ENCODE data around the gene RIC3. TPM values are rescaled to one million over a fixed set of nuclear protein-coding genes. Genes with fewer than 3 reads are reported as not detected.
A peak's percentile ranks its signal among the peaks of the same experiment; 100 is the strongest.

Gene RIC3
- total RNA-seq, 1 donor from 2014 or later: 17.7 TPM

GRCh38 chr11:8098879-8099278 is 69.9 kb downstream of the RIC3 start:
- Histone ChIP-seq H3K27ac (no peak overlapping the region), H3K9me3 (no peaks in the 10 kb centered on the region), H3K4me1 (peaks cover 15% of the 10 kb centered on the region), H3K4me3 (no peak overlapping the region), H3K27me3 (no peaks in the 10 kb centered on the region), H3K36me3 (peaks cover 0 to 49% of the 10 kb centered on the region in 2 donors)
- DNase-seq (ENCODE audit: extremely low spot score in 2 of 2): peak in 1 of 2 donors; percentile 55
- intact Hi-C loops (cut with DNase I): loop anchor here (5.0 kb wide), 1 partner anchor 87 kb away; no protein-coding TSS in a partner anchor
- TF ChIP-seq POLR2AphosphoS5 (IDR thresholded peaks at IDR 0.05; ENCODE audit: insufficient read depth in 1 of 2, low read depth in 1 of 2) (no peak), POLR2A (IDR thresholded peaks at IDR 0.05) (no peak)
- TF ChIP-seq, protein P1, sequence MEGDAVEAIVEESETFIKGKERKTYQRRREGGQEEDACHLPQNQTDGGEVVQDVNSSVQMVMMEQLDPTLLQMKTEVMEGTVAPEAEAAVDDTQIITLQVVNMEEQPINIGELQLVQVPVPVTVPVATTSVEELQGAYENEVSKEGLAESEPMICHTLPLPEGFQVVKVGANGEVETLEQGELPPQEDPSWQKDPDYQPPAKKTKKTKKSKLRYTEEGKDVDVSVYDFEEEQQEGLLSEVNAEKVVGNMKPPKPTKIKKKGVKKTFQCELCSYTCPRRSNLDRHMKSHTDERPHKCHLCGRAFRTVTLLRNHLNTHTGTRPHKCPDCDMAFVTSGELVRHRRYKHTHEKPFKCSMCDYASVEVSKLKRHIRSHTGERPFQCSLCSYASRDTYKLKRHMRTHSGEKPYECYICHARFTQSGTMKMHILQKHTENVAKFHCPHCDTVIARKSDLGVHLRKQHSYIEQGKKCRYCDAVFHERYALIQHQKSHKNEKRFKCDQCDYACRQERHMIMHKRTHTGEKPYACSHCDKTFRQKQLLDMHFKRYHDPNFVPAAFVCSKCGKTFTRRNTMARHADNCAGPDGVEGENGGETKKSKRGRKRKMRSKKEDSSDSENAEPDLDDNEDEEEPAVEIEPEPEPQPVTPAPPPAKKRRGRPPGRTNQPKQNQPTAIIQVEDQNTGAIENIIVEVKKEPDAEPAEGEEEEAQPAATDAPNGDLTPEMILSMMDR (IDR thresholded peaks at IDR 0.05): no peak

- no peak for DNase-seq (ENCODE audit: extremely low spot score in 2 of 2)
- Histone ChIP-seq H3K27ac (no peak overlapping the region), H3K9me3 (no peaks in the 10 kb centered on the region), H3K27me3 (no peaks in the 10 kb centered on the region), H3K4me3 (no peak overlapping the region), H3K4me1 (peaks cover 15% of the 10 kb centered on the region), H3K36me3 (peaks cover 0 to 44% of the 10 kb centered on the region in 2 donors)
- intact Hi-C loops (cut with DNase I): loop anchor here (5.0 kb wide), 1 partner anchor 86 kb away; no protein-coding TSS in a partner anchor
- TF ChIP-seq POLR2AphosphoS5 (IDR thresholded peaks at IDR 0.05; ENCODE audit: insufficient read depth in 1 of 2, low read depth in 1 of 2) (no peak), POLR2A (IDR thresholded peaks at IDR 0.05) (no peak)
- TF ChIP-seq, protein P1 (IDR thresholded peaks at IDR 0.05): no peak
Observed at GRCh38 chr11:8098361-8098760, 70.5 kb downstream of the RIC3 start.

GRCh38 chr11:8097926-8098325 is 70.9 kb downstream of the RIC3 start:
- peaks cover 0 to 42% of the 10 kb centered on the region in 2 donors for H3K36me3 ChIP-seq
- intact Hi-C loops (cut with DNase I): loop anchor here (5.0 kb wide), 1 partner anchor 86 kb away; no protein-coding TSS in a partner anchor

GRCh38 chr11:8097468-8097867 is 71.4 kb downstream of the RIC3 start:
- Histone ChIP-seq H3K36me3 (peaks cover 0 to 38% of the 10 kb centered on the region in 2 donors), H3K9me3 (no peaks in the 10 kb centered on the region), H3K27me3 (no peaks in the 10 kb centered on the region), H3K4me1 (peaks cover 21% of the 10 kb centered on the region), H3K4me3 (no peak overlapping the region), H3K27ac (no peak overlapping the region)
- DNase-seq (ENCODE audit: extremely low spot score in 2 of 2): peak in 1 of 2 donors; percentile 52
- intact Hi-C loops (cut with DNase I): loop anchor here (5.0 kb wide), 1 partner anchor 85 kb away; no protein-coding TSS in a partner anchor
- TF ChIP-seq, protein P1 (IDR thresholded peaks at IDR 0.05): no peak
- TF ChIP-seq POLR2A (IDR thresholded peaks at IDR 0.05) (no peak), POLR2AphosphoS5 (IDR thresholded peaks at IDR 0.05; ENCODE audit: insufficient read depth in 1 of 2, low read depth in 1 of 2) (no peak)

More at GRCh38 chr11:8097926-8098325, 70.9 kb downstream of the RIC3 start:
- H3K27ac ChIP-seq: no peak overlapping the region
- no peaks in the 10 kb centered on the region for H3K9me3 ChIP-seq
- no peak overlapping the region for H3K4me3 ChIP-seq
- DNase-seq (ENCODE audit: extremely low spot score in 2 of 2): peak; percentile 67 to 84
- TF ChIP-seq POLR2AphosphoS5 (IDR thresholded peaks at IDR 0.05; ENCODE audit: insufficient read depth in 1 of 2, low read depth in 1 of 2) (no peak), POLR2A (IDR thresholded peaks at IDR 0.05) (no peak)
- TF ChIP-seq, protein P1 (IDR thresholded peaks at IDR 0.05): no peak
- no peaks in the 10 kb centered on the region for H3K27me3 ChIP-seq
- peaks cover 17% of the 10 kb centered on the region for H3K4me1 ChIP-seq

DNA sequence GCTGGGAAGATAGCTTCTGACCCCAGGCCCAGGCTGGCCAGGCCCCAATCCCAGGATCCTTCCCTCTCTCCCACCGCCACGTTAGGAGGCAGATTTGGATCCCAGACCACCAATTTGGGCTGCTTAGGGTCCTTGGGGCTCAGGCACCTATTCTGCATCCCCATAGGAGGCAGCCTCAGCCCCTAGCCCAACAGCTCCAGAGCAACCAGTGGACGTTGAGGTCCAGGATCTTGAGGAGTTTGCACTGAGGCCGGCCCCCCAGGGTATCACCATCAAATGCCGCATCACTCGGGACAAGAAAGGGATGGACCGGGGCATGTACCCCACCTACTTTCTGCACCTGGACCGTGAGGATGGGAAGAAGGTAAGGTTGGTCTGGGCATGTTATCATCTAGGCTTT is 71.8 kb downstream of the RIC3 start:
- peaks cover 0 to 34% of the 10 kb centered on the region in 2 donors for H3K36me3 ChIP-seq
- H3K27ac ChIP-seq: no peak overlapping the region
- H3K4me1 ChIP-seq: peaks cover 24% of the 10 kb centered on the region
- H3K27me3 ChIP-seq: no peaks in the 10 kb centered on the region
- intact Hi-C loops (cut with DNase I): loop anchor here (5.0 kb wide), 1 partner anchor 85 kb away; no protein-coding TSS in a partner anchor
- no peak overlapping the region for H3K4me3 ChIP-seq
- DNase-seq (ENCODE audit: extremely low spot score in 2 of 2): peak; percentile 61 to 81
- TF ChIP-seq POLR2AphosphoS5 (IDR thresholded peaks at IDR 0.05; ENCODE audit: insufficient read depth in 1 of 2, low read depth in 1 of 2) (no peak), POLR2A (IDR thresholded peaks at IDR 0.05) (no peak)
- TF ChIP-seq, protein P1 (IDR thresholded peaks at IDR 0.05): no peak
- H3K9me3 ChIP-seq: no peaks in the 10 kb centered on the region
